HEK293T (cell line): ENCODE results near the gene KCNT1.

Experiments
- BHLHE40 ChIP-seq: fragments of 450-650 bp; IDR thresholded peaks from 2 replicates; pipeline ENCODE4 v1.6.1; 2016; ENCODE audit warnings: mild to moderate bottlenecking, moderate library complexity, borderline replicate concordance
- ELF4 ChIP-seq: fragments of 450-650 bp; IDR thresholded peaks from 2 replicates; pipeline ENCODE4 v1.6.1; 2017; ENCODE audit warnings: antibody characterized with exemption
- LEF1 ChIP-seq: fragments of 450-650 bp; IDR thresholded peaks from 2 replicates; pipeline ENCODE4 v1.6.1; 2017; ENCODE audit warnings: mild to moderate bottlenecking, borderline replicate concordance
- NFRKB ChIP-seq: fragments of 450-650 bp; IDR thresholded peaks from 2 replicates; pipeline ENCODE4 v1.6.1; 2016; ENCODE audit warnings: mild to moderate bottlenecking, moderate library complexity
- SP1 ChIP-seq: fragments of 450-650 bp; IDR thresholded peaks from 2 replicates; pipeline ENCODE4 v1.6.1; 2017
- TARDBP ChIP-seq: fragments of 450-650 bp; IDR thresholded peaks from 2 replicates; pipeline ENCODE4 v1.6.1; 2016

- no peak for TF ChIP-seq LEF1
- TF ChIP-seq BHLHE40 = no peak
- TF ChIP-seq TARDBP = no peak
- no peak for TF ChIP-seq ELF4
- no peak for TF ChIP-seq NFRKB
- no peak for TF ChIP-seq SP1
These were observed 70.9 kb downstream of the KCNT1 start for GRCh38 chr9:135772702-135773493.
